ENCODE data around the gene PRR14.

- TF ChIP-seq BHLHE40 (IDR thresholded peaks at IDR 0.05; ENCODE audit: borderline replicate concordance), result no peak
- TF ChIP-seq PKNOX1 (IDR thresholded peaks at IDR 0.05), result no peak
- no peak for TF ChIP-seq SP1 (IDR thresholded peaks at IDR 0.05)
- no peak for TF ChIP-seq HDGF (IDR thresholded peaks at IDR 0.05; ENCODE audit: borderline replicate concordance)
- TF ChIP-seq TARDBP (IDR thresholded peaks at IDR 0.05), result no peak
- no peak for TF ChIP-seq FOXA1 (IDR thresholded peaks at IDR 0.05)
- no peak for TF ChIP-seq ELF4 (IDR thresholded peaks at IDR 0.05)
- no peak for TF ChIP-seq SUZ12 (IDR thresholded peaks at IDR 0.05)
- no peak for TF ChIP-seq LEF1 (IDR thresholded peaks at IDR 0.05; ENCODE audit: borderline replicate concordance)
Measured at GRCh38 chr16:30652005-30652296, 1.2 kb downstream of the PRR14 start.

All from HEK293T (cell line).